Neural cell (in vitro differentiated cells): ENCODE results near the gene MMS19. TPM values are rescaled to one million over a fixed set of nuclear protein-coding genes. Genes with fewer than 3 reads are reported as not detected.

Experiments used
- H2AFZ ChIP-seq: fragments of 200-600, 300-800 bp; sonication (generic), shearing (Covaris generic); 2 replicates; pipeline ENCODE4 v1.6.0; 2014; ENCODE audit warnings: low read depth, mild to moderate bottlenecking, antibody characterized with exemption, low read length, moderate library complexity
- H3F3A ChIP-seq: fragments of 200-600 bp; shearing (Covaris generic); 2 replicates; pipeline ENCODE4 v1.6.1; 2016; ENCODE audit warnings: mild to moderate bottlenecking, moderate library complexity, mixed read lengths, antibody characterized with exemption, low read length; ENCODE audit not compliant: insufficient read depth, poor library complexity, severe bottlenecking
- H3K27ac ChIP-seq: fragments of 200-600, 300-800 bp; sonication (generic), shearing (Covaris generic); 2 replicates; pipeline ENCODE4 v1.5.1; 2014; ENCODE audit warnings: mild to moderate bottlenecking, low read length, moderate library complexity
- H3K27me3 ChIP-seq: fragments of 300-800, 200-600 bp; sonication (generic), shearing (Covaris generic); 2 replicates; pipeline ENCODE4 v1.6.0; 2014; ENCODE audit warnings: mild to moderate bottlenecking, low read depth, low read length, moderate library complexity; ENCODE audit not compliant: insufficient read depth
- H3K36me3 ChIP-seq: fragments of 300-800, 200-600 bp; sonication (generic), shearing (Covaris generic); 2 replicates; pipeline ENCODE4 v1.5.1; 2014; ENCODE audit warnings: mild to moderate bottlenecking, antibody characterized with exemption, low read length, moderate library complexity; ENCODE audit not compliant: insufficient read depth
- H3K4me2 ChIP-seq: fragments of 300-800, 200-600 bp; sonication (generic), shearing (Covaris generic); 2 replicates; pipeline ENCODE4 v1.6.0; 2014; ENCODE audit warnings: mild to moderate bottlenecking, low read length
- H3K4me3 ChIP-seq: fragments of 300-800, 200-600 bp; sonication (generic), shearing (Covaris generic); 2 replicates; pipeline ENCODE4 v1.5.1; 2014; ENCODE audit warnings: mild to moderate bottlenecking, low read length, moderate library complexity
- H3K79me2 ChIP-seq: fragments of 200-600 bp; shearing (Covaris generic); replicated peaks from 2 replicates; pipeline ENCODE4 v1.6.0; 2014; ENCODE audit warnings: mild to moderate bottlenecking, low read length, moderate library complexity; ENCODE audit not compliant: insufficient read depth
- H3K9ac ChIP-seq: fragments of 300-800, 200-600 bp; sonication (generic), shearing (Covaris generic); 2 replicates; pipeline ENCODE4 v1.6.1; 2016; ENCODE audit warnings: mild to moderate bottlenecking, low read length, mixed read lengths
- H3K9me2 ChIP-seq: fragments of 200-600 bp; shearing (Covaris generic); 2 replicates; pipeline ENCODE4 v1.6.1; 2016; ENCODE audit warnings: mild to moderate bottlenecking, low read length, mixed read lengths; ENCODE audit not compliant: insufficient read depth
- H3K9me3 ChIP-seq: fragments of 200-600, 300-800 bp; sonication (generic), shearing (Covaris generic); 2 replicates; pipeline ENCODE4 v1.6.1; 2016; ENCODE audit warnings: mild to moderate bottlenecking, mixed run types, low read length, moderate library complexity, mixed read lengths
- H4K20me1 ChIP-seq: fragments of 200-600 bp; shearing (Covaris generic); 2 replicates; pipeline ENCODE4 v1.6.1; 2016; ENCODE audit warnings: mild to moderate bottlenecking, mixed run types; ENCODE audit not compliant: insufficient read depth
- EP300 ChIP-seq: fragments of 450-650 bp; conservative IDR thresholded peaks from 2 replicates; pipeline ENCODE4 v1.6.1; 2014; ENCODE audit warnings: antibody characterized with exemption, mild to moderate bottlenecking, moderate library complexity; ENCODE audit not compliant: poor library complexity, severe bottlenecking
- EZH2 ChIP-seq: fragments of 200-600, 300-800 bp; shearing (Covaris generic), sonication (generic); IDR thresholded peaks from 2 replicates; pipeline ENCODE4 v1.6.1; 2014; ENCODE audit warnings: antibody characterized with exemption, low read length, borderline replicate concordance, mild to moderate bottlenecking; ENCODE audit not compliant: insufficient read depth, poor library complexity, severe bottlenecking
- MXI1 ChIP-seq: fragments of 450-650 bp; conservative IDR thresholded peaks from 2 replicates; pipeline ENCODE4 v1.6.1; 2014; ENCODE audit warnings: antibody characterized with exemption, mild to moderate bottlenecking; ENCODE audit not compliant: poor library complexity, severe bottlenecking
- POLR2AphosphoS5 ChIP-seq: IDR thresholded peaks from 2 replicates; pipeline ENCODE4 v1.6.1; 2012
- RAD21 ChIP-seq: fragments of 450-650 bp; conservative IDR thresholded peaks from 2 replicates; pipeline ENCODE4 v1.6.1; 2014; ENCODE audit warnings: antibody characterized with exemption, mild to moderate bottlenecking, moderate library complexity
- SMC3 ChIP-seq: fragments of 450-650 bp; conservative IDR thresholded peaks from 2 replicates; pipeline ENCODE4 v1.6.1; 2014; ENCODE audit warnings: antibody characterized with exemption, mild to moderate bottlenecking, moderate library complexity; ENCODE audit not compliant: poor library complexity
- TAF1 ChIP-seq: IDR thresholded peaks from 2 replicates; pipeline ENCODE4 v1.6.1; 2012; ENCODE audit warnings: low read depth
- polyA plus RNA-seq: library from polyadenylated mRNA; depleted of rRNA; stranded (reverse); fragments of >200 nt; gene quantifications from 2 replicates; pipeline ENCODE4 v1.2.3, GENCODE V29; 2014
- TF ChIP-seq, protein P1 (sequence below): fragments of 450-650 bp; IDR thresholded peaks from 2 replicates; pipeline ENCODE4 v1.5.1; 2014; ENCODE audit warnings: antibody characterized with exemption, mild to moderate bottlenecking, moderate library complexity; ENCODE audit not compliant: poor library complexity, severe bottlenecking
- TF ChIP-seq, protein P2 (sequence below): IDR thresholded peaks from 2 replicates; pipeline ENCODE4 v1.6.1; 2012; ENCODE audit warnings: borderline replicate concordance

The MMS19 gene
- polyA plus RNA-seq, 1 donor from 2014 or later = 54.1 TPM

DNA sequence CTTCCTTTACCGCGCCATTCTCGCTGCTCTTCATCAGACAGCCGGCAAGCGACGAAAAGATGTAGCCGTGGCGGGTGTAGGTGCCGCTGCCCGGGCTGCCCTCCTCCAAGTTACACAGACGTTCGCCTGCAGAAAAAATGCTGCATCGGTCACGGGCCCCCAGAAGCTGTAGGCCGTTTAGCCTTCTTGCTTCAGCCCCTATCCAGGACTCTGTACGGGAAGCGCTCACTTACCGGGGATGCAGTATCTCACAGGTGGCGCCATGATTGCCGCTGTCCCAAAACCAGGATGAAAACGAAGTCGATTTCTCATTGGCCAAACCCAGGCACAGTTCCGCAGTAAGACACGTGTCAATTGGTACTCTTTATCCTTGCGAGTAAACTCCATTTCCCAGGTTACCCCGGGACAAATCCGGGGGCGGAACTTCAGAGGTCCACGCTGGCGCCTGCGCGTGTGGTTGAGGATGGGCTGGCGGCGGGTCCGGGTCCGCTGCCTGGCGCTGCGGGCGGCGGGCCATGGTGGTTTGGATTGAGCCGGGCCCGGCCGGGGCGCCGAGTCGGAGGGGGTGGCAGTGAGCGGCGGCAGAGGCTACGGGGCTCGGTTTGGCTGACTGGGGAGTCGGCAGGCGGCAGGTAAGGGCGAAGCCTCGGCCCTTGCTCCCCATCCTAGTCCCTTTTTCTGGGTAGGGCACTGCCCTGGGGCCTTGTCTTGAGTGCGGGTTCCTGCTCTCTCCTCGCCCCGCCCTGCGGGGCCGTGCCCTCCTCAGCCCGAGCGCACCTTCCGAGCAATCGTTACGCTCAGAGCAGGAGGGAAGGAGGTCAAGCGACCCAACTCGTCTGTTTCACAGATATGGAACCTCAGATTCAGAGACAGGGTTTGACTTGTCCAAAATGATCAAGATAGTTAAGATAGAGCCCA lies 52.2 kb downstream of the MMS19 start, which contains the start of the genes EXOSC1 and ZDHHC16:
Gene EXOSC1, minus strand, starts transcription at position 285 of the 918 bp plus-strand sequence. Its CDS starts 21 bp downstream, at position 264.
Gene ZDHHC16, plus strand, starts transcription at position 454 of the 918 bp plus-strand sequence. CDS start 5,501 bp downstream, outside the sequence.
- TF ChIP-seq RAD21 = peak; percentile 40
- TF ChIP-seq TAF1 = peak; percentile 75
- TF ChIP-seq, protein P1, sequence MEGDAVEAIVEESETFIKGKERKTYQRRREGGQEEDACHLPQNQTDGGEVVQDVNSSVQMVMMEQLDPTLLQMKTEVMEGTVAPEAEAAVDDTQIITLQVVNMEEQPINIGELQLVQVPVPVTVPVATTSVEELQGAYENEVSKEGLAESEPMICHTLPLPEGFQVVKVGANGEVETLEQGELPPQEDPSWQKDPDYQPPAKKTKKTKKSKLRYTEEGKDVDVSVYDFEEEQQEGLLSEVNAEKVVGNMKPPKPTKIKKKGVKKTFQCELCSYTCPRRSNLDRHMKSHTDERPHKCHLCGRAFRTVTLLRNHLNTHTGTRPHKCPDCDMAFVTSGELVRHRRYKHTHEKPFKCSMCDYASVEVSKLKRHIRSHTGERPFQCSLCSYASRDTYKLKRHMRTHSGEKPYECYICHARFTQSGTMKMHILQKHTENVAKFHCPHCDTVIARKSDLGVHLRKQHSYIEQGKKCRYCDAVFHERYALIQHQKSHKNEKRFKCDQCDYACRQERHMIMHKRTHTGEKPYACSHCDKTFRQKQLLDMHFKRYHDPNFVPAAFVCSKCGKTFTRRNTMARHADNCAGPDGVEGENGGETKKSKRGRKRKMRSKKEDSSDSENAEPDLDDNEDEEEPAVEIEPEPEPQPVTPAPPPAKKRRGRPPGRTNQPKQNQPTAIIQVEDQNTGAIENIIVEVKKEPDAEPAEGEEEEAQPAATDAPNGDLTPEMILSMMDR = peak; percentile 50
- TF ChIP-seq MXI1 = peak; percentile 96
- TF ChIP-seq POLR2AphosphoS5 = peak; percentile 93
- no peak for TF ChIP-seq EZH2
- TF ChIP-seq, protein P2, sequence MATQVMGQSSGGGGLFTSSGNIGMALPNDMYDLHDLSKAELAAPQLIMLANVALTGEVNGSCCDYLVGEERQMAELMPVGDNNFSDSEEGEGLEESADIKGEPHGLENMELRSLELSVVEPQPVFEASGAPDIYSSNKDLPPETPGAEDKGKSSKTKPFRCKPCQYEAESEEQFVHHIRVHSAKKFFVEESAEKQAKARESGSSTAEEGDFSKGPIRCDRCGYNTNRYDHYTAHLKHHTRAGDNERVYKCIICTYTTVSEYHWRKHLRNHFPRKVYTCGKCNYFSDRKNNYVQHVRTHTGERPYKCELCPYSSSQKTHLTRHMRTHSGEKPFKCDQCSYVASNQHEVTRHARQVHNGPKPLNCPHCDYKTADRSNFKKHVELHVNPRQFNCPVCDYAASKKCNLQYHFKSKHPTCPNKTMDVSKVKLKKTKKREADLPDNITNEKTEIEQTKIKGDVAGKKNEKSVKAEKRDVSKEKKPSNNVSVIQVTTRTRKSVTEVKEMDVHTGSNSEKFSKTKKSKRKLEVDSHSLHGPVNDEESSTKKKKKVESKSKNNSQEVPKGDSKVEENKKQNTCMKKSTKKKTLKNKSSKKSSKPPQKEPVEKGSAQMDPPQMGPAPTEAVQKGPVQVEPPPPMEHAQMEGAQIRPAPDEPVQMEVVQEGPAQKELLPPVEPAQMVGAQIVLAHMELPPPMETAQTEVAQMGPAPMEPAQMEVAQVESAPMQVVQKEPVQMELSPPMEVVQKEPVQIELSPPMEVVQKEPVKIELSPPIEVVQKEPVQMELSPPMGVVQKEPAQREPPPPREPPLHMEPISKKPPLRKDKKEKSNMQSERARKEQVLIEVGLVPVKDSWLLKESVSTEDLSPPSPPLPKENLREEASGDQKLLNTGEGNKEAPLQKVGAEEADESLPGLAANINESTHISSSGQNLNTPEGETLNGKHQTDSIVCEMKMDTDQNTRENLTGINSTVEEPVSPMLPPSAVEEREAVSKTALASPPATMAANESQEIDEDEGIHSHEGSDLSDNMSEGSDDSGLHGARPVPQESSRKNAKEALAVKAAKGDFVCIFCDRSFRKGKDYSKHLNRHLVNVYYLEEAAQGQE = peak; percentile 72
- TF ChIP-seq EP300 = peak; percentile 26
- TF ChIP-seq SMC3 = peak; percentile 52
- no peaks in the 10 kb centered on the region for H3F3A ChIP-seq
- peaks cover 37% of the 10 kb centered on the region for H3K79me2 ChIP-seq
- H3K4me3 ChIP-seq = peak within 1 kb of the TSS; percentile 87
- peak within 1 kb of the TSS; percentile 74 for H3K27ac ChIP-seq
- H3K27me3 ChIP-seq = no peaks in the 10 kb centered on the region
- H3K36me3 ChIP-seq = no peaks in the 10 kb centered on the region
- no peaks in the 10 kb centered on the region for H4K20me1 ChIP-seq
- H3K4me2 ChIP-seq = peak within 1 kb of the TSS; percentile 60
- peak within 1 kb of the TSS; percentile 67 for H2AFZ ChIP-seq
- peak within 1 kb of the TSS; percentile 83 for H3K9ac ChIP-seq
- no peaks in the 10 kb centered on the region for H3K9me3 ChIP-seq
- no peaks in the 10 kb centered on the region for H3K9me2 ChIP-seq

DNA sequence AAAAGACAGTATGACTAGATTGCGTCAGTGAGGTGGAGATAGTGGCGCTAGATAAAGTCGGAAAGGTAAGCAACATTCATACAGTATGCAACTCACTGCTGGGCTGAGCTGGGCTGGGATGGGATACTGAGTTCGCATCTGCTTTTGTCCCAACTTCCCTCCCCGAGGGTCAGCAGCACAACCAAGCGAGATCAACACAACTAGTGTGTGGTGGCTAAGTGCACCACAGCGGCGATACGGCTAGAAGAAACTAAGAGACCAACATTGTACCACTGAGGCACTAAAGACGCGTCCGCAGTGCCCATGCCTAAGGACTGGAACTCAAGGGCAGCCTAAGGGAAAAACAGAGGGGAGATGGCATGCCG lies 52.9 kb downstream of the MMS19 start:
- Histone ChIP-seq H3K9me3 (no peaks in the 10 kb centered on the region), H3K36me3 (no peaks in the 10 kb centered on the region), H3K27me3 (no peaks in the 10 kb centered on the region), H3K79me2 (peaks cover 34% of the 10 kb centered on the region), H3K9me2 (no peaks in the 10 kb centered on the region), H3F3A (no peaks in the 10 kb centered on the region), H2AFZ (peak overlapping the region; percentile 67), H3K4me2 (peak overlapping the region; percentile 57), H3K27ac (peak overlapping the region; percentile 69), H3K9ac (peak overlapping the region; percentile 83), H4K20me1 (no peaks in the 10 kb centered on the region), H3K4me3 (peak overlapping the region; percentile 87)
- TF ChIP-seq TAF1 (no peak), EZH2 (no peak), RAD21 (no peak), MXI1 (no peak), POLR2AphosphoS5 (no peak), SMC3 (no peak), EP300 (no peak)
- TF ChIP-seq, protein P1 = no peak
- TF ChIP-seq, protein P2 = no peak
